Measurements from ENCODE around the gene VPS4A. TPM values are rescaled to one million over a fixed set of nuclear protein-coding genes. Genes with fewer than 3 reads are reported as not detected.

The VPS4A gene
- total and polyA plus RNA-seq, 5 donors from 2014 or later, result 26.8 to 48.0 (median 35.1) TPM

- Mint-ChIP-seq H3K9me3 (no peaks in the 10 kb centered on the region), H3K27ac (no peak overlapping the region), H3K36me3 (peaks cover 10% of the 10 kb centered on the region), H3K4me1 (peaks cover 0 to 34% (median 26%) of the 10 kb centered on the region in 4 donors), H3K4me3 (no peak overlapping the region), H3K27me3 (peaks cover 5% of the 10 kb centered on the region)
- H3K27ac ChIP-seq (ENCODE audit: insufficient read depth, low read length, poor library complexity, severe bottlenecking), result no peak overlapping the region
- no peak for ATAC-seq (ENCODE audit: low read depth in 2 of 2)
- H3K9me3 ChIP-seq (ENCODE audit: control insufficient read depth in 2 of 2, low read length in 2 of 2), result no peaks in the 10 kb centered on the region
- no peak overlapping the region for H3K4me3 ChIP-seq (ENCODE audit: low read depth, low read length)
- H3K36me3 ChIP-seq (ENCODE audit: control insufficient read depth, insufficient read depth, low read length), result peaks cover 31% of the 10 kb centered on the region
- DNase-seq, result no peak
- H3K27me3 ChIP-seq (ENCODE audit: control insufficient read depth, insufficient read depth, low read length), result no peaks in the 10 kb centered on the region
- peaks cover 16% of the 10 kb centered on the region for H3K4me1 ChIP-seq (ENCODE audit: control insufficient read depth, insufficient read depth, low read length, poor library complexity, severe bottlenecking)
Observed at GRCh38 chr16:69344171-69344570, 33.0 kb downstream of the VPS4A start.

- ATAC-seq (ENCODE audit: low read depth in 2 of 2), result no peak
- H3K27me3 ChIP-seq (ENCODE audit: control insufficient read depth, insufficient read depth, low read length), result no peaks in the 10 kb centered on the region
- no peaks in the 10 kb centered on the region for H3K9me3 ChIP-seq (ENCODE audit: control insufficient read depth in 2 of 2, low read length in 2 of 2)
- H3K36me3 Mint-ChIP-seq, result peaks cover 14% of the 10 kb centered on the region
- H3K27me3 Mint-ChIP-seq, result no peaks in the 10 kb centered on the region
- no peak overlapping the region for H3K27ac ChIP-seq (ENCODE audit: insufficient read depth, low read length, poor library complexity, severe bottlenecking)
- peaks cover 0 to 17% (median 15%) of the 10 kb centered on the region in 4 donors for H3K4me1 Mint-ChIP-seq
- peaks cover 6% of the 10 kb centered on the region for H3K4me1 ChIP-seq (ENCODE audit: control insufficient read depth, insufficient read depth, low read length, poor library complexity, severe bottlenecking)
- H3K36me3 ChIP-seq (ENCODE audit: control insufficient read depth, insufficient read depth, low read length), result peaks cover 37% of the 10 kb centered on the region
- DNase-seq, result no peak
- H3K4me3 ChIP-seq (ENCODE audit: low read depth, low read length), result no peak overlapping the region
- H3K27ac Mint-ChIP-seq, result no peak overlapping the region
- H3K9me3 Mint-ChIP-seq, result no peaks in the 10 kb centered on the region
- no peak overlapping the region for H3K4me3 Mint-ChIP-seq
Observed at GRCh38 chr16:69345923-69346322, 34.8 kb downstream of the VPS4A start.

- H3K27me3 ChIP-seq (ENCODE audit: control insufficient read depth, insufficient read depth, low read length), result no peaks in the 10 kb centered on the region
- Mint-ChIP-seq H3K36me3 (peaks cover 15% of the 10 kb centered on the region), H3K9me3 (no peaks in the 10 kb centered on the region), H3K4me3 (no peak overlapping the region), H3K27me3 (no peaks in the 10 kb centered on the region), H3K4me1 (peaks cover 0 to 10% (median 8%) of the 10 kb centered on the region in 4 donors), H3K27ac (no peak overlapping the region)
- no peak overlapping the region for H3K4me3 ChIP-seq (ENCODE audit: low read depth, low read length)
- ATAC-seq (ENCODE audit: low read depth in 2 of 2) (no peak), DNase-seq (no peak)
- peaks cover 6% of the 10 kb centered on the region for H3K4me1 ChIP-seq (ENCODE audit: control insufficient read depth, insufficient read depth, low read length, poor library complexity, severe bottlenecking)
- no peaks in the 10 kb centered on the region for H3K9me3 ChIP-seq (ENCODE audit: control insufficient read depth in 2 of 2, low read length in 2 of 2)
- peaks cover 30% of the 10 kb centered on the region for H3K36me3 ChIP-seq (ENCODE audit: control insufficient read depth, insufficient read depth, low read length)
- no peak overlapping the region for H3K27ac ChIP-seq (ENCODE audit: insufficient read depth, low read length, poor library complexity, severe bottlenecking)
Observed at GRCh38 chr16:69346683-69347082, 35.5 kb downstream of the VPS4A start.

GRCh38 chr16:69348222-69348621 is 37.1 kb downstream of the VPS4A start:
- DNase-seq (no peak), ATAC-seq (ENCODE audit: low read depth in 2 of 2) (no peak)
- peaks cover 0 to 4% (median 2%) of the 10 kb centered on the region in 4 donors for H3K4me1 Mint-ChIP-seq
- Histone ChIP-seq H3K27me3 (ENCODE audit: control insufficient read depth, insufficient read depth, low read length) (no peaks in the 10 kb centered on the region), H3K4me1 (ENCODE audit: control insufficient read depth, insufficient read depth, low read length, poor library complexity, severe bottlenecking) (no peaks in the 10 kb centered on the region), H3K4me3 (ENCODE audit: low read depth, low read length) (no peak overlapping the region), H3K36me3 (ENCODE audit: control insufficient read depth, insufficient read depth, low read length) (peaks cover 20% of the 10 kb centered on the region), H3K27ac (ENCODE audit: insufficient read depth, low read length, poor library complexity, severe bottlenecking) (no peak overlapping the region), H3K9me3 (ENCODE audit: control insufficient read depth in 2 of 2, low read length in 2 of 2) (no peaks in the 10 kb centered on the region)
- H3K27ac Mint-ChIP-seq, result no peak overlapping the region
- H3K36me3 Mint-ChIP-seq, result peaks cover 10% of the 10 kb centered on the region
- H3K27me3 Mint-ChIP-seq, result no peaks in the 10 kb centered on the region
- H3K9me3 Mint-ChIP-seq, result no peaks in the 10 kb centered on the region
- no peak overlapping the region for H3K4me3 Mint-ChIP-seq

GRCh38 chr16:69349536-69349935 is 38.4 kb downstream of the VPS4A start:
- Mint-ChIP-seq H3K4me1 (peaks cover 0 to 4% (median 0%) of the 10 kb centered on the region in 4 donors), H3K4me3 (no peak overlapping the region), H3K27me3 (no peaks in the 10 kb centered on the region), H3K36me3 (peaks cover 8% of the 10 kb centered on the region), H3K27ac (peak overlapping the region in 1 of 3 donors; percentile 26), H3K9me3 (no peaks in the 10 kb centered on the region)
- Histone ChIP-seq H3K27me3 (ENCODE audit: control insufficient read depth, insufficient read depth, low read length) (no peaks in the 10 kb centered on the region), H3K4me1 (ENCODE audit: control insufficient read depth, insufficient read depth, low read length, poor library complexity, severe bottlenecking) (no peaks in the 10 kb centered on the region), H3K4me3 (ENCODE audit: low read depth, low read length) (no peak overlapping the region), H3K27ac (ENCODE audit: insufficient read depth, low read length, poor library complexity, severe bottlenecking) (no peak overlapping the region), H3K36me3 (ENCODE audit: control insufficient read depth, insufficient read depth, low read length) (peaks cover 15% of the 10 kb centered on the region), H3K9me3 (ENCODE audit: control insufficient read depth in 2 of 2, low read length in 2 of 2) (no peaks in the 10 kb centered on the region)
- DNase-seq, result no peak
- no peak for ATAC-seq (ENCODE audit: low read depth in 2 of 2)

GRCh38 chr16:69350536-69351133 is 39.5 kb downstream of the VPS4A start:
- H3K9me3 ChIP-seq (ENCODE audit: control insufficient read depth in 2 of 2, low read length in 2 of 2), result no peaks in the 10 kb centered on the region
- no peak overlapping the region for H3K4me3 Mint-ChIP-seq
- no peaks in the 10 kb centered on the region for H3K4me1 ChIP-seq (ENCODE audit: control insufficient read depth, insufficient read depth, low read length, poor library complexity, severe bottlenecking)
- H3K27ac ChIP-seq (ENCODE audit: insufficient read depth, low read length, poor library complexity, severe bottlenecking), result no peak overlapping the region
- H3K27ac Mint-ChIP-seq, result no peak overlapping the region
- H3K4me3 ChIP-seq (ENCODE audit: low read depth, low read length), result no peak overlapping the region
- H3K4me1 Mint-ChIP-seq, result peaks cover 0 to 4% (median 0%) of the 10 kb centered on the region in 4 donors
- no peak for ATAC-seq (ENCODE audit: low read depth in 2 of 2)
- H3K27me3 Mint-ChIP-seq, result no peaks in the 10 kb centered on the region
- H3K27me3 ChIP-seq (ENCODE audit: control insufficient read depth, insufficient read depth, low read length), result no peaks in the 10 kb centered on the region
- peaks cover 21% of the 10 kb centered on the region for H3K36me3 ChIP-seq (ENCODE audit: control insufficient read depth, insufficient read depth, low read length)
- H3K36me3 Mint-ChIP-seq, result peaks cover 12% of the 10 kb centered on the region
- no peaks in the 10 kb centered on the region for H3K9me3 Mint-ChIP-seq
- no peak for DNase-seq

- Histone ChIP-seq H3K4me3 (ENCODE audit: low read depth, low read length) (no peak within 1 kb of the TSS), H3K27ac (ENCODE audit: insufficient read depth, low read length, poor library complexity, severe bottlenecking) (no peak within 1 kb of the TSS), H3K9me3 (ENCODE audit: control insufficient read depth in 2 of 2, low read length in 2 of 2) (no peaks in the 10 kb centered on the region), H3K4me1 (ENCODE audit: control insufficient read depth, insufficient read depth, low read length, poor library complexity, severe bottlenecking) (no peaks in the 10 kb centered on the region), H3K36me3 (ENCODE audit: control insufficient read depth, insufficient read depth, low read length) (peaks cover 28% of the 10 kb centered on the region), H3K27me3 (ENCODE audit: control insufficient read depth, insufficient read depth, low read length) (no peaks in the 10 kb centered on the region)
- no peak within 1 kb of the TSS for H3K27ac Mint-ChIP-seq
- DNase-seq (no peak), ATAC-seq (ENCODE audit: low read depth in 2 of 2) (no peak)
- H3K9me3 Mint-ChIP-seq, result no peaks in the 10 kb centered on the region
- no peaks in the 10 kb centered on the region for H3K27me3 Mint-ChIP-seq
- peaks cover 0 to 4% (median 0%) of the 10 kb centered on the region in 4 donors for H3K4me1 Mint-ChIP-seq
- peaks cover 19% of the 10 kb centered on the region for H3K36me3 Mint-ChIP-seq
- no peak within 1 kb of the TSS for H3K4me3 Mint-ChIP-seq
Observed at GRCh38 chr16:69351309-69352027, 40.3 kb downstream of the VPS4A start, which contains the start of gene TMED6. Gene TMED6, minus strand, starts transcription at chr16:69351786. Its CDS starts 33 bp downstream, at chr16:69351753.
